Astrocyte of the hippocampus (primary cell): ENCODE data around the gene ATOH1.

Experiments used
- DNase-seq: peaks from one replicate; pipeline ENCODE4 v3.0.0; 2011; ENCODE audit warnings: low read depth, low spot score

The ATOH1 gene

GRCh38 chr4:93834249-93835066 lies 5.9 kb downstream of the ATOH1 start:
- peak; percentile 24 for DNase-seq

- no peak for DNase-seq
Measured at GRCh38 chr4:93835929-93836328, 7.4 kb downstream of the ATOH1 start.

GRCh38 chr4:93839704-93840103 lies 11.2 kb downstream of the ATOH1 start:
- no peak for DNase-seq

GRCh38 chr4:93841803-93842345 lies 13.3 kb downstream of the ATOH1 start:
- DNase-seq: no peak

- DNase-seq: no peak
Measured at GRCh38 chr4:93842601-93843252, 14.2 kb downstream of the ATOH1 start.

GRCh38 chr4:93843772-93844171 lies 15.2 kb downstream of the ATOH1 start:
- no peak for DNase-seq

GRCh38 chr4:93852680-93853079 lies 24.1 kb downstream of the ATOH1 start:
- no peak for DNase-seq

GRCh38 chr4:93855926-93856325 lies 27.4 kb downstream of the ATOH1 start:
- DNase-seq: no peak

GRCh38 chr4:93865650-93866049 lies 37.1 kb downstream of the ATOH1 start:
- DNase-seq: no peak

- DNase-seq: no peak
Measured at GRCh38 chr4:93867416-93868001, 39.0 kb downstream of the ATOH1 start.

GRCh38 chr4:93870876-93871458 lies 42.4 kb downstream of the ATOH1 start:
- DNase-seq: no peak

- DNase-seq: no peak
Measured at GRCh38 chr4:93876754-93877153, 48.2 kb downstream of the ATOH1 start.

- no peak for DNase-seq
Measured at GRCh38 chr4:93878566-93878965, 50.0 kb downstream of the ATOH1 start.

GRCh38 chr4:93879919-93880318 lies 51.4 kb downstream of the ATOH1 start:
- no peak for DNase-seq
